Tibial nerve (tissue), 4 donors: ENCODE results near the gene NR2F1. TPM values are rescaled to one million over a fixed set of nuclear protein-coding genes. Genes with fewer than 3 reads are reported as not detected.
"Not testable (repeated sequence)": the region's sequence is repeated elsewhere in the genome, so short reads cannot be mapped to it uniquely, and the experiment has no call there.

ENCODE experiments used
- DNase-seq, 2 donors: peaks; one replicate each; pipeline ENCODE4 v3.0.0-alpha.2; 2019; ENCODE audit warnings: low spot score in 2 of 2
- H3K27ac ChIP-seq, 4 donors: fragments of 200-600 bp; sonication (generic) in 3 of 4; one replicate each; pipeline ENCODE4 v1.5.1; 2017 to 2019; ENCODE audit warnings: mild to moderate bottlenecking in 1 of 4
- H3K27me3 ChIP-seq, 2 donors: fragments of 200-600 bp; sonication (generic) in 1 of 2; one replicate each; pipeline versions ENCODE4 v1.5.1 to v1.6.0; 2017 to 2019
- H3K36me3 ChIP-seq, 3 donors: fragments of 200-600 bp; sonication (generic); one replicate each; pipeline ENCODE4 v1.5.1; 2018 to 2019
- H3K4me1 ChIP-seq, 4 donors: fragments of 200-600 bp; sonication (generic) in 3 of 4; one replicate each; pipeline ENCODE4 v1.5.1; 2017 to 2019
- H3K4me3 ChIP-seq, 4 donors: fragments of 200-600 bp; sonication (generic) in 3 of 4; one replicate each; pipeline ENCODE4 v1.5.1; 2017 to 2019; ENCODE audit warnings: mild to moderate bottlenecking in 1 of 4, moderate library complexity in 1 of 4
- H3K9me3 ChIP-seq, 4 donors: fragments of 200-600 bp; sonication (generic) in 3 of 4; one replicate each; pipeline ENCODE4 v1.5.1; 2017 to 2019
- CTCF ChIP-seq, 5 experiments: fragments of 200-600 bp in 3 of 5; fragments of 450-650 bp in 2 of 5; sonication (generic) in 3 of 5; IDR thresholded peaks; one replicate each; pipeline ENCODE4 v1.5.1; 2016 to 2019; ENCODE audit warnings: antibody characterized with exemption in 5 of 5, mild to moderate bottlenecking in 3 of 5, moderate library complexity in 2 of 5
- EP300 ChIP-seq, 2 donors: sonication (generic); formaldehyde crosslinking; IDR thresholded peaks; one replicate each; pipeline ENCODE4 v1.6.1; 2017; ENCODE audit warnings: antibody characterized with exemption in 2 of 2, mild to moderate bottlenecking in 1 of 2
- POLR2A ChIP-seq, 2 donors: fragments of 450-650 bp; IDR thresholded peaks; one replicate each; pipeline ENCODE4 v1.6.1; 2017; ENCODE audit warnings: antibody characterized with exemption in 2 of 2, mild to moderate bottlenecking in 2 of 2, moderate library complexity in 2 of 2
- WGBS, 2 donors: methylation state at CpG; one replicate each; pipeline ENCODE4 v1.1.5; 2018; 5-methylcytosine and 5-hydroxymethylcytosine counted together
- total RNA-seq, 4 donors: library from RNA; depleted of rRNA; stranded (reverse); fragments of >200 nt; gene quantifications; one replicate each; pipeline ENCODE4 v1.1.0, GENCODE V29; 2016

NR2F1 gene
- total RNA-seq = 10 to 100 TPM; 64.9 to 81.3 (median 67.6) TPM

- WGBS, 2 donors = 2 to 4% methylated on average over 21 of the region's 21 CpGs
- Histone ChIP-seq H3K9me3 (no peaks in the 10 kb centered on the region), H3K4me1 (peaks cover 0 to 15% (median 4%) of the 10 kb centered on the region in 4 donors), H3K4me3 (peak within 1 kb of the TSS; percentile 58 to 94 (median 72)), H3K27me3 (peaks cover 0 to 14% of the 10 kb centered on the region in 2 donors), H3K36me3 (peaks cover 0 to 5% (median 0%) of the 10 kb centered on the region in 3 donors), H3K27ac (peak within 1 kb of the TSS; percentile 84 to 95 (median 86))
- TF ChIP-seq CTCF (IDR thresholded peaks at IDR 0.05) (peak; percentile 8 to 100 (median 100)), EP300 (IDR thresholded peaks at IDR 0.05) (peak in 1 of 2 donors; percentile 87), POLR2A (IDR thresholded peaks at IDR 0.05) (peak; percentile 55 to 57)
- DNase-seq = peak; percentile 81 to 91
Measured at GRCh38 chr5:93582677-93583438, at the start of gene NR2F1. Gene NR2F1, plus strand, starts transcription at chr5:93583222. Its CDS starts 1,802 bp downstream, at chr5:93585024.

GRCh38 chr5:93545872-93546271 lies 37.1 kb upstream of the NR2F1 start:
- DNase-seq = no peak
- TF ChIP-seq CTCF (IDR thresholded peaks at IDR 0.05) (no peak), EP300 (IDR thresholded peaks at IDR 0.05) (no peak), POLR2A (IDR thresholded peaks at IDR 0.05) (no peak)
- Histone ChIP-seq H3K9me3 (no peaks in the 10 kb centered on the region), H3K4me3 (no peak overlapping the region), H3K27me3 (no peaks in the 10 kb centered on the region), H3K4me1 (peaks cover 0 to 12% (median 0%) of the 10 kb centered on the region in 4 donors), H3K36me3 (peaks cover 0 to 25% (median 0%) of the 10 kb centered on the region in 3 donors), H3K27ac (peak overlapping the region in 2 of 4 donors; percentile 19 to 52)
- WGBS, 2 donors = 72 to 76% methylated on average over 4 of the region's 4 CpGs

GRCh38 chr5:93549594-93549993 lies 33.4 kb upstream of the NR2F1 start:
- not testable (repeated sequence) for DNase-seq, H3K27me3 ChIP-seq, H3K27ac ChIP-seq, H3K4me3 ChIP-seq, H3K9me3 ChIP-seq
- Histone ChIP-seq H3K4me1 (peaks cover 0 to 17% (median 0%) of the 10 kb centered on the region in 4 donors), H3K36me3 (peaks cover 0 to 14% (median 0%) of the 10 kb centered on the region in 3 donors)
- 93 to 100% methylated on average over 3 of the region's 3 CpGs for WGBS, 2 donors

GRCh38 chr5:93557021-93557604 lies 25.9 kb upstream of the NR2F1 start:
- TF ChIP-seq EP300 (IDR thresholded peaks at IDR 0.05) = no peak
- no peak for TF ChIP-seq CTCF (IDR thresholded peaks at IDR 0.05)
- no peak for TF ChIP-seq POLR2A (IDR thresholded peaks at IDR 0.05)

GRCh38 chr5:93566091-93566490 lies 16.9 kb upstream of the NR2F1 start:
- no peak overlapping the region for H3K27ac ChIP-seq
- peaks cover 0 to 26% (median 0%) of the 10 kb centered on the region in 3 donors for H3K36me3 ChIP-seq
- no peaks in the 10 kb centered on the region for H3K27me3 ChIP-seq
- no peak for DNase-seq
- H3K9me3 ChIP-seq = peaks cover 0 to 2% (median 0%) of the 10 kb centered on the region in 4 donors
- H3K4me1 ChIP-seq = peaks cover 0 to 43% (median 16%) of the 10 kb centered on the region in 4 donors
- TF ChIP-seq POLR2A (IDR thresholded peaks at IDR 0.05) (no peak), EP300 (IDR thresholded peaks at IDR 0.05) (no peak), CTCF (IDR thresholded peaks at IDR 0.05) (no peak)
- H3K4me3 ChIP-seq = no peak overlapping the region

More at GRCh38 chr5:93557021-93557604, 25.9 kb upstream of the NR2F1 start:
- WGBS, 2 donors = 90 to 91% methylated on average over 2 of the region's 2 CpGs
- H3K4me1 ChIP-seq = no peaks in the 10 kb centered on the region
- H3K27ac ChIP-seq = no peak overlapping the region
- no peaks in the 10 kb centered on the region for H3K9me3 ChIP-seq
- DNase-seq = no peak
- H3K36me3 ChIP-seq = peaks cover 0 to 38% (median 0%) of the 10 kb centered on the region in 3 donors
- no peak overlapping the region for H3K4me3 ChIP-seq
- no peaks in the 10 kb centered on the region for H3K27me3 ChIP-seq
